H1 (cell line): ENCODE data around the gene ZNF805. TPM values are rescaled to one million over a fixed set of nuclear protein-coding genes. Genes with fewer than 3 reads are reported as not detected.
A peak's percentile ranks its signal among the peaks of the same experiment; 100 is the strongest.

Source experiments
- ATF3 ChIP-seq: IDR thresholded peaks from 2 replicates; pipeline ENCODE4 v1.6.1; 2011; ENCODE audit warnings: low read depth, mild to moderate bottlenecking, low read length; ENCODE audit not compliant: insufficient read depth
- GABPA ChIP-seq: IDR thresholded peaks from 2 replicates; pipeline ENCODE4 v1.6.1; 2011; ENCODE audit warnings: mild to moderate bottlenecking, low read length, moderate library complexity, borderline replicate concordance; ENCODE audit not compliant: insufficient read depth
- KDM1A ChIP-seq: fragments of 200-600, 300-600 bp; sonication (generic); IDR thresholded peaks from 2 replicates; pipeline ENCODE4 v1.7.1; 2016; ENCODE audit warnings: mild to moderate bottlenecking, low read length, borderline replicate concordance
- NRF1 ChIP-seq: IDR thresholded peaks from 2 replicates; pipeline ENCODE4 v1.6.1; 2011; ENCODE audit warnings: mild to moderate bottlenecking, low read depth, low read length, improper control_type of control experiment
- POLR2A ChIP-seq, 2 experiments: IDR thresholded peaks; 1 replicate in 1 of 2; 2 replicates in 1 of 2; pipeline ENCODE4 v1.6.1; 2011; ENCODE audit warnings: low read depth in 2 of 2, low read length in 2 of 2, mild to moderate bottlenecking in 2 of 2; ENCODE audit errors: control extremely low read depth in 1 of 2
- SUZ12 ChIP-seq: fragments of 200-600 bp; sonication (generic); IDR thresholded peaks from 2 replicates; pipeline ENCODE4 v1.6.1; 2012; ENCODE audit warnings: mild to moderate bottlenecking, inconsistent platforms, low read length, moderate library complexity, mixed read lengths
- YY1 ChIP-seq: IDR thresholded peaks from 2 replicates; pipeline ENCODE4 v1.6.1; 2011; ENCODE audit warnings: low read depth, mild to moderate bottlenecking, low read length
- polyA plus RNA-seq, 7 experiments: library from polyadenylated mRNA; depleted of rRNA in 3 of 7; stranded (reverse) in 5 of 7; unstranded in 2 of 7; fragments of >200 nt in 5 of 7; fragments of 200-250 nt in 2 of 7; gene quantifications; 1 replicate in 5 of 7; 2 replicates in 1 of 7; 4 replicates in 1 of 7; pipeline versions ENCODE4 v1.2.1 to v1.2.3, GENCODE V29; 2011 to 2013; ENCODE audit warnings: missing spikeins in 2 of 7, mixed read lengths in 2 of 7
- total RNA-seq: library from RNA; stranded (reverse); fragmentation: NEBNext Ultra II Directional; extraction: Animal tissue kit (Norgen Biotek cat#: 25700); gene quantifications from 2 replicates; pipeline ENCODE4 v1.2.1, GENCODE V29; 2021
- TF ChIP-seq, protein P1 (sequence below): fragments of 300-600 bp; sonication (generic); IDR thresholded peaks from 2 replicates; pipeline ENCODE4 v1.7.1; 2012; ENCODE audit warnings: low read length, moderate library complexity, mild to moderate bottlenecking, inconsistent platforms; ENCODE audit not compliant: insufficient replicate concordance

ZNF805 gene
- total and polyA plus RNA-seq, 2 of the 8 experiments (the other 6 are each of a cell fraction or from before 2014, with no cell fraction given), result 2.3 to 14.8 TPM

DNA sequence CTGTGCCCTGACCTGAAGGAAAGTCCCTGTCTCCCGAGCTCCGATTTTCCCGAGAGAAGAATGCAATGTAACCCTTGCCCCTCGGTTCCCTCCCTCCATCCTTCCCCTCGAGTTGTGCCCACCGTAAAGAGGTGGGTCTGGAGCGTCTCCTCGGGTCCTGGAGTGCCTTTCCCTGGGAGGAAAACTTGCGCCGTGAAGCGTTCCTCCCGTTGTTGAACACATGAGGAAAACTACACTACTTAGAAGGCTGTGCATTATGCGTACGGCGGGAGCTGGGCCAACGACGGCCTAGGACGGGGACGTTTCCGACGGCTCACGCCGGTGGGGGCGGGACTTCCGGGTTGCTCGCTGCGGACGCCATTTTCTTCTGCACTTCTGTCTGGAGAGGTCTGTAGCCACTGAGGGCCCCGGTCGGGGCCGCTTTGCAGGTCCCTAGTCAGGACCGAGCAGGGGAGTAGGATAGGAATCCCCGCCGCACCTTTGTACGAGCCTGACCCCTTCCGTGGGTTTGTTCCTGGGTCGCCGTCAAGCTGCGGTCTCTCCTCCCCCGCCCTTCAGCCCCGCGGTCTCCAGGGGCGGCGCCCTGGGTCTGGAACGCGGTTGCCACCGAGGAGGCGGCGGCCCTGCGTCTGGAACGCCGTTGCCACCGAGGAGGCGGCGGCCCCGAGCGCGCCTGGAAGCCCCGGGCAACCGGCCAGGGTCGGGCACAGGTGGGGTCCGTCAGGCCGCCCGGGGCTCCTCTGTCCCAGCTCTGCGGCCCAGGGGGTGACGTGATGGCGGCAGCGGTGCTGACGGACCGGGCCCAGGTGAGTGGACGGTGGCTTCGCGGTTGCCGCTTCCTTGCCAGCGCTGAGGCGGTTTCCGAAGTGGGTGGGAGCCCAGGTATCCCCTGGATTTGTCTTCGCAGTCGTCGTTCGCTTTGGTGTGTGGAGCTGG lies 49.0 kb upstream of the ZNF805 start, which contains the start of gene ZNF264 (continued):
- TF ChIP-seq ATF3 (no peak), POLR2A (IDR thresholded peaks at IDR 0.05; ENCODE audit: control extremely low read depth in 1 of 2, low read depth in 2 of 2, low read length in 2 of 2) (peak in 1 of 2 experiments; percentile 75; a peak in 2 of 3 replicates), YY1 (peak; percentile 94), KDM1A (0 out of 2 replicates have a peak, but pooled peaks have one; percentile 40), NRF1 (no peak), SUZ12 (no peak), GABPA (peak; percentile 87; the same call in 1 of the 2 replicates)
- TF ChIP-seq, protein P1, sequence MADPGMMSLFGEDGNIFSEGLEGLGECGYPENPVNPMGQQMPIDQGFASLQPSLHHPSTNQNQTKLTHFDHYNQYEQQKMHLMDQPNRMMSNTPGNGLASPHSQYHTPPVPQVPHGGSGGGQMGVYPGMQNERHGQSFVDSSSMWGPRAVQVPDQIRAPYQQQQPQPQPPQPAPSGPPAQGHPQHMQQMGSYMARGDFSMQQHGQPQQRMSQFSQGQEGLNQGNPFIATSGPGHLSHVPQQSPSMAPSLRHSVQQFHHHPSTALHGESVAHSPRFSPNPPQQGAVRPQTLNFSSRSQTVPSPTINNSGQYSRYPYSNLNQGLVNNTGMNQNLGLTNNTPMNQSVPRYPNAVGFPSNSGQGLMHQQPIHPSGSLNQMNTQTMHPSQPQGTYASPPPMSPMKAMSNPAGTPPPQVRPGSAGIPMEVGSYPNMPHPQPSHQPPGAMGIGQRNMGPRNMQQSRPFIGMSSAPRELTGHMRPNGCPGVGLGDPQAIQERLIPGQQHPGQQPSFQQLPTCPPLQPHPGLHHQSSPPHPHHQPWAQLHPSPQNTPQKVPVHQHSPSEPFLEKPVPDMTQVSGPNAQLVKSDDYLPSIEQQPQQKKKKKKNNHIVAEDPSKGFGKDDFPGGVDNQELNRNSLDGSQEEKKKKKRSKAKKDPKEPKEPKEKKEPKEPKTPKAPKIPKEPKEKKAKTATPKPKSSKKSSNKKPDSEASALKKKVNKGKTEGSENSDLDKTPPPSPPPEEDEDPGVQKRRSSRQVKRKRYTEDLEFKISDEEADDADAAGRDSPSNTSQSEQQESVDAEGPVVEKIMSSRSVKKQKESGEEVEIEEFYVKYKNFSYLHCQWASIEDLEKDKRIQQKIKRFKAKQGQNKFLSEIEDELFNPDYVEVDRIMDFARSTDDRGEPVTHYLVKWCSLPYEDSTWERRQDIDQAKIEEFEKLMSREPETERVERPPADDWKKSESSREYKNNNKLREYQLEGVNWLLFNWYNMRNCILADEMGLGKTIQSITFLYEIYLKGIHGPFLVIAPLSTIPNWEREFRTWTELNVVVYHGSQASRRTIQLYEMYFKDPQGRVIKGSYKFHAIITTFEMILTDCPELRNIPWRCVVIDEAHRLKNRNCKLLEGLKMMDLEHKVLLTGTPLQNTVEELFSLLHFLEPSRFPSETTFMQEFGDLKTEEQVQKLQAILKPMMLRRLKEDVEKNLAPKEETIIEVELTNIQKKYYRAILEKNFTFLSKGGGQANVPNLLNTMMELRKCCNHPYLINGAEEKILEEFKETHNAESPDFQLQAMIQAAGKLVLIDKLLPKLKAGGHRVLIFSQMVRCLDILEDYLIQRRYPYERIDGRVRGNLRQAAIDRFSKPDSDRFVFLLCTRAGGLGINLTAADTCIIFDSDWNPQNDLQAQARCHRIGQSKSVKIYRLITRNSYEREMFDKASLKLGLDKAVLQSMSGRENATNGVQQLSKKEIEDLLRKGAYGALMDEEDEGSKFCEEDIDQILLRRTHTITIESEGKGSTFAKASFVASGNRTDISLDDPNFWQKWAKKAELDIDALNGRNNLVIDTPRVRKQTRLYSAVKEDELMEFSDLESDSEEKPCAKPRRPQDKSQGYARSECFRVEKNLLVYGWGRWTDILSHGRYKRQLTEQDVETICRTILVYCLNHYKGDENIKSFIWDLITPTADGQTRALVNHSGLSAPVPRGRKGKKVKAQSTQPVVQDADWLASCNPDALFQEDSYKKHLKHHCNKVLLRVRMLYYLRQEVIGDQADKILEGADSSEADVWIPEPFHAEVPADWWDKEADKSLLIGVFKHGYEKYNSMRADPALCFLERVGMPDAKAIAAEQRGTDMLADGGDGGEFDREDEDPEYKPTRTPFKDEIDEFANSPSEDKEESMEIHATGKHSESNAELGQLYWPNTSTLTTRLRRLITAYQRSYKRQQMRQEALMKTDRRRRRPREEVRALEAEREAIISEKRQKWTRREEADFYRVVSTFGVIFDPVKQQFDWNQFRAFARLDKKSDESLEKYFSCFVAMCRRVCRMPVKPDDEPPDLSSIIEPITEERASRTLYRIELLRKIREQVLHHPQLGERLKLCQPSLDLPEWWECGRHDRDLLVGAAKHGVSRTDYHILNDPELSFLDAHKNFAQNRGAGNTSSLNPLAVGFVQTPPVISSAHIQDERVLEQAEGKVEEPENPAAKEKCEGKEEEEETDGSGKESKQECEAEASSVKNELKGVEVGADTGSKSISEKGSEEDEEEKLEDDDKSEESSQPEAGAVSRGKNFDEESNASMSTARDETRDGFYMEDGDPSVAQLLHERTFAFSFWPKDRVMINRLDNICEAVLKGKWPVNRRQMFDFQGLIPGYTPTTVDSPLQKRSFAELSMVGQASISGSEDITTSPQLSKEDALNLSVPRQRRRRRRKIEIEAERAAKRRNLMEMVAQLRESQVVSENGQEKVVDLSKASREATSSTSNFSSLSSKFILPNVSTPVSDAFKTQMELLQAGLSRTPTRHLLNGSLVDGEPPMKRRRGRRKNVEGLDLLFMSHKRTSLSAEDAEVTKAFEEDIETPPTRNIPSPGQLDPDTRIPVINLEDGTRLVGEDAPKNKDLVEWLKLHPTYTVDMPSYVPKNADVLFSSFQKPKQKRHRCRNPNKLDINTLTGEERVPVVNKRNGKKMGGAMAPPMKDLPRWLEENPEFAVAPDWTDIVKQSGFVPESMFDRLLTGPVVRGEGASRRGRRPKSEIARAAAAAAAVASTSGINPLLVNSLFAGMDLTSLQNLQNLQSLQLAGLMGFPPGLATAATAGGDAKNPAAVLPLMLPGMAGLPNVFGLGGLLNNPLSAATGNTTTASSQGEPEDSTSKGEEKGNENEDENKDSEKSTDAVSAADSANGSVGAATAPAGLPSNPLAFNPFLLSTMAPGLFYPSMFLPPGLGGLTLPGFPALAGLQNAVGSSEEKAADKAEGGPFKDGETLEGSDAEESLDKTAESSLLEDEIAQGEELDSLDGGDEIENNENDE, result no peak
